MM.1S (cell line): ENCODE data around the gene FRK.

Source experiments
- EZH2 ChIP-seq: fragments of 300-600 bp; sonication (generic); optimal IDR thresholded peaks from 2 replicates; pipeline ENCODE3; 2017; ENCODE audit warnings: low read depth, mild to moderate bottlenecking, antibody characterized with exemption, low read length, mixed read lengths
- EZH2phosphoT487 ChIP-seq: fragments of 300-600 bp; sonication (generic); IDR thresholded peaks from 2 replicates; pipeline ENCODE4 v1.6.1; 2018; ENCODE audit warnings: antibody characterized with exemption, low read length
- TF ChIP-seq, protein P1 (sequence below): fragments of 300-600 bp; sonication (generic); IDR thresholded peaks from 2 replicates; pipeline ENCODE4 v1.5.1; 2016; ENCODE audit warnings: antibody characterized with exemption, low read length, mixed read lengths

DNA sequence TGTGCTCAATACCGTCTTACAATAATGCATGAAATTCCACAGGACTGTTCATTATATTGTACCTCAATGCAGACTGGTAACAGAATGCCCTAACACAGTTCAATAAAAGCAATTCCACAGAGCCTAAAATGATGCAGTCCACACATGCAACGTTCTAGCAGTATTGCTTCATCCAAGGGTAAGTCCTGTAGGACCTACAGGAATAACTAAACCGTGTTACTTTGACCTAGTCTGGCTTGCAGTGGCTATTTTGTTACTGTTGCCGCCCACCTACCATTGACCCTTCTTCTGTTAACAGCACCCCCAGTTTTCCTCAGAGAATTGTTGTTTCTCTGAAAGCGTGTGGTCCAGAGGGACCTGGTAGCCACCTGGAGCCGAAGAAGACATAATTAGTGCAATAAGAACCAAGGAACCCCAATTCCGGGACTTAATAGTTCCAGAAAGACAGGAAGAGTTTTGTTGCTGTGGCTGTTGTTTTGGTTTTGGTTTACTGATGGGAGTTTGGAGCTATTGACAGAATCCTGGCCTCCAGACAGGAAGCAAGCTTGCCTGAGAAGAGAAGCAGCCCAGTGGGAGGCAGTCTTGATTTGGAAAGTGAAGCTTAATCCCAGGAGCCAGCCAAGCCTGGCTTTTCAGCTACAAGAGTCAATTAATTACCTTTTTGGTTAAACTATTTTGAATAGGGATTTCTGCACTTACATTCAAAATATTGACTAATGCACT lies 91.3 kb downstream of the FRK start:
- TF ChIP-seq, protein P1, sequence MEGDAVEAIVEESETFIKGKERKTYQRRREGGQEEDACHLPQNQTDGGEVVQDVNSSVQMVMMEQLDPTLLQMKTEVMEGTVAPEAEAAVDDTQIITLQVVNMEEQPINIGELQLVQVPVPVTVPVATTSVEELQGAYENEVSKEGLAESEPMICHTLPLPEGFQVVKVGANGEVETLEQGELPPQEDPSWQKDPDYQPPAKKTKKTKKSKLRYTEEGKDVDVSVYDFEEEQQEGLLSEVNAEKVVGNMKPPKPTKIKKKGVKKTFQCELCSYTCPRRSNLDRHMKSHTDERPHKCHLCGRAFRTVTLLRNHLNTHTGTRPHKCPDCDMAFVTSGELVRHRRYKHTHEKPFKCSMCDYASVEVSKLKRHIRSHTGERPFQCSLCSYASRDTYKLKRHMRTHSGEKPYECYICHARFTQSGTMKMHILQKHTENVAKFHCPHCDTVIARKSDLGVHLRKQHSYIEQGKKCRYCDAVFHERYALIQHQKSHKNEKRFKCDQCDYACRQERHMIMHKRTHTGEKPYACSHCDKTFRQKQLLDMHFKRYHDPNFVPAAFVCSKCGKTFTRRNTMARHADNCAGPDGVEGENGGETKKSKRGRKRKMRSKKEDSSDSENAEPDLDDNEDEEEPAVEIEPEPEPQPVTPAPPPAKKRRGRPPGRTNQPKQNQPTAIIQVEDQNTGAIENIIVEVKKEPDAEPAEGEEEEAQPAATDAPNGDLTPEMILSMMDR: no peak
- no peak for TF ChIP-seq EZH2phosphoT487
- TF ChIP-seq EZH2: no peak
